GM21390 (cell line): ENCODE data around the gene ANKIB1.

Experiments used
- ATAC-seq: cut with Tn5 transposase; IDR thresholded peaks from one replicate; pipeline ENCODE4 v1.9.1; 2021; ENCODE audit not compliant: unreplicated experiment

The ANKIB1 gene

DNA sequence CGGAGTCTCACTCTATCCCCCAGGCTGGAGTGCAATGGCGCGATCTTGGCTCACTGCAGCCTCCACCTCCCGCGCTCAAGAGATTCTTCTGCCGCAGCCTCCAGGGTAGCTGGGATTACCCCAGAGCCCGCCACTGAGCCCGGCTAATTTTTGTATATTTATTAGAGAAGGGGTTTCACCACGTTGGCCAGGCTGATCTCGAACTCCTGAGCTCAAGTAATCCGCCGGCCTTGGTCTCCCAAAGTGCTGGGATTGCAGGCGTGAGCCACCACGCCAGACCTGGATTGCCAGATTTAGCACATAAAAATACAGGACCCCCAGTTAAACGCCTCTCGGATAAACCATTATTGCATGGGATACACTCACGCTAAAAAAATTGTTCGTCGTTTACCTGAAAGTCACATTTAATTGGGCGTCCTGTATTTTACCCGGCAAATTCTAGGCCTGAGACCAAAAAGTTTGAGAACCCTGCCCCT lies 201.1 kb downstream of the ANKIB1 start:
- ATAC-seq = no peak

GRCh38 chr7:92447345-92448204 lies 201.8 kb downstream of the ANKIB1 start, which contains the start of gene GATAD1:
Gene GATAD1 (plus strand): TSS chr7:92447482. CDS start chr7:92447730, 248 bp downstream.
- ATAC-seq = peak; percentile 84

DNA sequence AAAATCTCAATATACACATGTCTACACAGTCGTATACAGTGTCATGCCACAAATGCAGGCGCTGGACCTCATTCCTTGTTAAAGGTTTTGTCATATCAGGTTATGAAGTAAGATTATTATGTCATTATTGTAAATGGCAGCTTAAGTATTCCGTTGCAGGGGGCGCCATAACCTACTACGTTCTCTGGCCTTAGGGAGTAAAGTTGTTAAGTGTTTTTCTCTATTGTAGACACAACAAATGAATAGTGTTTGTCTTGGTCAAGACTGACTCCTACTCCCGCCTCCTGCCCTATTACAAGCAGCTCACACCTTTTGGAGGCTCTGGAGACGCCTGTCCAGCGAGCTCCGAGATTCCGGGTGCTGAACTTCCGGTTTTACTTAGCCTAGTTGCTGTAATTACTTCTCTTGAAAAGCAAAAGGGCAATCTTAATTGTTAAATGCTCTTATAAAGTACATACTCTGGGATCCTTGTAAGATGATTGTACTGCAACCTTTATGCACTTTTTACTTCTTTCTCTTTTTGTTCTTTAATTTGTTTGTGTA lies 202.5 kb downstream of the ANKIB1 start:
- peak; percentile 56 for ATAC-seq
